GM03348 (cell line): ENCODE measurements around the gene PTPRT.

Source experiments
- DNase-seq: peaks from one replicate; pipeline ENCODE4 v3.0.0; 2012; ENCODE audit warnings: low spot score

The PTPRT gene

DNA sequence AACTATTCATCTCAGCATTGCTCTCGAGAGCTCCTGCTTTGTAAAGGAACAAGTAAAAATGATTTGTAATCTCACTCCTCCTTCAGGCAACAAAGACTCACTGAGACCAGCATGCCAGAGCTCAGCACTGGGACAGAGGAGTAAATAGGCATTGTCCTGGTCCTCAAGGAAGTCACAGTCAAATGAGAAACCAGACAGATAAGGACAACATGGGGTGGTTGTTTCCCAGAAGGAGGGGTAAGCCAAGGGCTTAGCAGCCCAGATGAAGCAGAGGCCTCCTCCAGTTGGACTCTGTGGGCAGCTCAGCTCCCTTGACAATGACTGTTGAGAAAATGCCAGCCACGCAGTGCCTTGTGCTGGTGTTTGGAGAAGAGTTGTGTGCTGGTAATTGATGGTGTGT lies 1145.8 kb downstream of the PTPRT start:
- DNase-seq: no peak

DNA sequence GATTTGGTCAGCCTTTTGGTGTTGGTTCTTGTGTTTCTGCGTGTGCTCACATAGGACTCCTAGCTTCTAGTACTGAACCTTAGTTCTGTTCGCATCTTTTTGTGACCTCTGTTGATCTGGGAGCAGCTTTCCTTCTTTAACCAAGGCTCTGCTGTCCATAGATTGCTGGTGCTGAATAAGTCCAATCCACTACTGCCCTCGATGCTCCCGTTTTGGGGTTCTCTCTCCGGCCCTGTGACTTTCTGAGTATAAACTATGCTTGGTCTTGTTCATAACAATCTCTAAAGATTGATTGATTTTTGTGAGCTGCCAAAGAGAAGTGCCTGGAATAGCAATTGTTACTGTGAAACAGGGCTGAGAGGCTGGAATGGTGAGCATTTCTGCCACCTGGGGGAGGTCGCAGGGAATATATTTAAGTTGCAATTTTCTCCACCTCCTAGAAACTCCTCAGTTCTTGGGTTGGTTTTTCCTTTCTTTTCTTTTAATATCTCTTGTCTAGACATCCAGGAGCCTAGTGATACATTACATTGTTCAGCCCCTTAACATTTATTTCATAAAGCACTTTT lies 1148.6 kb downstream of the PTPRT start:
- no peak for DNase-seq

DNA sequence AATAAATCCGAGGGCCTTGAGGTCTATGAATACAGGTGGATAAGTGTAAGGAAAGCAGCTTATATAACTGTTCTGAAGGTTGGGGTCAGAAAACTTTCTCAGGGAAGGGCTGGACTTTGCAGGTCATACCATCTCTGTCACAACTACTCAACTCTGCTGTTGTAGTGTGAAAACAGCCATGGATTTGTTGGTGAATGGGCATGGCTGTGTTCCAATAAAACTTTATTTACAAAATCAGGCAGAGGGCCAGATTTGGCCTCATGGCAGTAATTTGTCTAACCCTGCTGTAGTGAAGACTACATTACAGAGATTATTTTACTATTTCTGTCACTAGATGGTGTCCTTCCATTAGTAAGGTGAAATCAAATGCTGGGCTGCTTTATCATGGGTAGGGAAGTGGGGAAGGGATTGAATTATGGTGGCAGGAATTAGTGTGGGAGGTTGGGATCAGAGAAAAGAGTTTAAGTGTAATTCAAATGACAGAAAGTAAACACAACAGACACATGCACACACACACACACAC lies 1161.9 kb downstream of the PTPRT start:
- DNase-seq: no peak

DNA sequence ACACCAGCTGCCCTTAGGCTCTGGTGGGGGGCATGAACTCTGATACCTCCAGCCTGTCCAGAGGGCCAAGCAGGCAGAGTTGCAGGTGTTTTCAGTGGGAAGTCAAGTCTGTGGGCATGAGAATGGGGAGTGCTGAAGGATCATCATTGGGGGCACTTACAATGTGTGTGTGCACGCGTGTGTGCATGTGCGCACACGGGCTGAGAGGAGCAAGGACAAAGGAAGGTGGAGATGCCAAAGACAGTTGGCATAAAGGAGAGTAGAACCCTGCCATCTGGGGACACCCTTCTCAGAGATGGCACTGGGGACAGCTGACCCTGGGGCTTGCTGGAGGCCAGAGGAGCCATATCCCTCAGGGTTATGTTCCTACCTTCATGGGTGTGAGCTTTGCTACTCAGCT lies 1163.1 kb downstream of the PTPRT start:
- DNase-seq: no peak

DNA sequence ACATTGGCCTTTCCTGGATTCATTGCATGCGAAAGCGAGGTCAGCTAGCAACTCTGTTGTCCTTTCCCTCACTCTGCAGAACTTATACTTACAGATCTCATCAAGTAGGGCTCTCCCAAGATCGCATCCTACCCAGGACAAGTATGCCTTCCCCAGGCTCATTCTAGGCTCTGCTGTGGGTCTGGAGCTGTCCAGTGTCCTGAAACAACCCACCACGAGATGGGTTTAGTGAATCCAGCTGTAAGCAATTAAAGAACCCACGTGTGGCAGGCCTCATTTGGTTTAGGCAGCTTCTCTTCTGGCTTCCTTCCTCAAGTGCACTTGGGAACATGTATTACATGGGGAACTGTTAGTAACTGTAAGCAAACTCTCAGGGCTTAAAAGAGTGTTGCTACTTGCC lies 1165.1 kb downstream of the PTPRT start:
- DNase-seq: no peak
